HCEC 1CT (cell line): Measurements from ENCODE around the gene TRIM43B.
"Not testable (repeated sequence)": the region's sequence is repeated elsewhere in the genome, so short reads cannot be mapped to it uniquely, and the experiment has no call there.

Experiments
- DNase-seq: peaks from one replicate; pipeline ENCODE4 v3.0.0-alpha.2; 2017

Gene TRIM43B

DNA sequence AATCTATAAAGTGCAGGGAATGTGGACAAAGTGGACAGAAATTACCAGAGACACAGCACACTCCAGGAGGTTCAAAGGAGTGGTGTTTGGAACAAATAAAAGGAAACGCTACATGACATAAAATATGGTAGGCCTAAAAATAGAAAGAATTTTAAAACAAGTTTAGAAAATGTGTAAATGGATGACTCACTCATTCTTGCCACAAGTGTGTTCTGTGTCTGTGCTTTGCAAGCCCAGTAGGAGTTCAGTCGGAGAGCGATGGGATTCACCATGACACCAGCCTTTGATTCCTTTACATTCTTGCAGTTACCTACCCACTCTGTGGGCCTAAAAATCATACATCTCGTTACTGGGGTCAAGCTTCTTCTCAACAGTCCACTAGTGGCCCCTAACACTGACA lies 51.2 kb downstream of the TRIM43B start:
- DNase-seq = not testable (repeated sequence)

DNA sequence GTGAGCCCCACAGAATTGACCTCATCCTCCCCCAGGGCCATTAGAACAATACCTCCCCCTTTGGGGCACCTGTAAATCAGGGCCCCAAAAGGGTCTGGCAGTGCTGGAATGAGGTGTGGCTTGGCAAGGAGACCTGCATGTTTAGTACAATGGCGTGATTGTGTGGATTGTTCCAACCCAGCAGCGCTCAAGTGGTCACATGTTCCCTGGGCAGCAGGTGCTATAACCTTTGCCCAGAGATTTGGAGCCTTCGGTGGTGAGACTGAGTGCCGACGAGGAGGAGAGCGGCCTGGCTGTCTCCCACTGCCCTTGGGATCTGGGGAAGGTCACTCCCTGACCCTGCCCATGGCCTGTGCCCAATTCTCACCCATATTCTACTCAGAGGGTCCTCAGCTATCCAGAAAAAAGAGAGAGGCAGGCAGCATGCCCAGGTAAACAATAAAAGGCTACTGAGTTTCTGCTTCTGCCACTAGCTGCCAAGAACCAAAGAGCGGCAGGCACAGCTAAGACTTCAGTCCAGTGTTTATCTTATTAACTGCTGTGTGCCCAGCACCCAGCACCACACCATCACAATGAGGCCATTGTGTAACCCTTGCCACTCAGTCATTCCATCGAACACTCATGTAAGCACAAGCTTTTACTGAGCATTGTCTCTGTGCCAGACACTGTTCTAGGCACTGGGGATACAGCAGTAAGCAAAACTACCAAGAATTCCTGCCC lies 54.6 kb downstream of the TRIM43B start:
- not testable (repeated sequence) for DNase-seq

DNA sequence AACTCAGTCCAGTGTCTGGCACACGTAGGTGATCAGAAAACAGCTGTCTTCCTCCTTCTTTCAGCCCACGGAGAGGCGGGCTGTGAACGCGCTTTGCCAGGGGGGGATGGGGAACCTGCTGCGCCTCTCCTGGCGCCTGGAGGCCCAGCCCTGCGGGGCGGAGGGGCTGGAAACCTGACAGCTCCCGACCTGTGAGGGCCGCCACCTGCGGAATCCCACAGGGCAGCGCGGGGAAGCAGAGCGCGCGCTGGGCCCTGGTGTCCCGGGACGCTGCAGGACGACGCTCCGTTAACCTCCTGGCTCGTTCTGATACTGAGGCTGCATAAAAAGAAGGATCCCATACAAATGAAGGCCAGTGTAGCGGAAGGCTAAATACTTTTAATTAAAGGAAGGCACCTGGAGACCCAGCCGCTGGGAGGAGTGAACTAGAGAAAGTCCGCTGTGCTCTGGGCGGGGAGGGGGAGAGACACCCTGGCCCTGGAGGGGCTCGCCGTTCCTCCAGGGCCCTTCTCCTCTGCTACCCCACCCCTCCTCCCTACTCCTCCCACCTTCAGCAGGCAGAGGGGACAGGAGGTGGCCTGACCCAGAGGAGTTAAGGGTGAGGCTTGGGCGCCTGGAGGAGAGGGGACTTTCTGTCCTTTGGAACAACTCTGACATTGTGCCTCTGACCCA lies 57.2 kb downstream of the TRIM43B start:
- DNase-seq = not testable (repeated sequence)
